IMR-90 (cell line): Measurements from ENCODE around the gene GPT2. TPM values are rescaled to one million over a fixed set of nuclear protein-coding genes. Genes with fewer than 3 reads are reported as not detected.

Experiments
- ATAC-seq: fragments of 200-7000 bp; cut with Tn5 transposase; 2 replicates; pipeline ENCODE4 v1.9.1; 2020; ENCODE audit warnings: low read depth, mild to moderate bottlenecking, moderate library complexity
- BruUV-seq: library from RNA; stranded (reverse); fragments of 400-500 nt; replicated peaks from 2 replicates; lab custom pipeline; 2021; lab: Mats Ljungman, UMichigan
- CTCF ChIA-PET: fragments of 300-600 bp; formaldehyde crosslinking; extraction: SDS; loops from one replicate; lab custom pipeline; 2021; ENCODE audit warnings: antibody characterized with exemption; lab: Yijun Ruan, JAX
- POLR2A ChIA-PET: fragments of 300-600 bp; sonication (Branson Sonifier 250); formaldehyde crosslinking; loops from one replicate; lab custom pipeline; 2022; ENCODE audit warnings: antibody characterized with exemption; ENCODE audit not compliant: unreplicated experiment; lab: Charles Lee
- DNase-seq: peaks from one replicate; pipeline ENCODE4 v3.0.0; 2013
- H2AFZ ChIP-seq: replicated peaks from 2 replicates; pipeline ENCODE3; 2013; ENCODE audit warnings: low read length, mild to moderate bottlenecking; ENCODE audit not compliant: poor library complexity
- H2AK5ac ChIP-seq: 2 replicates; pipeline ENCODE4 v1.6.1; 2013; ENCODE audit warnings: low read depth, low read length, inconsistent platforms
- H2AK9ac ChIP-seq: replicated peaks from 2 replicates; pipeline ENCODE3; 2013; ENCODE audit warnings: mild to moderate bottlenecking, low read depth, low read length, moderate library complexity; ENCODE audit not compliant: poor library complexity
- H2BK120ac ChIP-seq: 2 replicates; pipeline ENCODE4 v1.6.1; 2013; ENCODE audit warnings: low read depth, low read length, inconsistent platforms
- H2BK15ac ChIP-seq: 3 replicates; pipeline ENCODE4 v1.6.1; 2013; ENCODE audit warnings: low read depth, low read length, inconsistent platforms
- H2BK20ac ChIP-seq: 2 replicates; pipeline ENCODE4 v1.6.1; 2013; ENCODE audit warnings: low read depth, mild to moderate bottlenecking, inconsistent platforms, low read length, moderate library complexity
- H2BK5ac ChIP-seq: 2 replicates; pipeline ENCODE4 v1.6.1; 2013; ENCODE audit warnings: mild to moderate bottlenecking, low read depth, low read length, inconsistent platforms; ENCODE audit not compliant: poor library complexity, severe bottlenecking
- H3K14ac ChIP-seq: replicated peaks from 2 replicates; pipeline ENCODE4 v1.6.1; 2013; ENCODE audit warnings: low read depth, low read length, inconsistent platforms
- H3K18ac ChIP-seq: 2 replicates; pipeline ENCODE4 v1.6.1; 2013; ENCODE audit warnings: low read depth, low read length, control low read depth
- H3K23ac ChIP-seq: 2 replicates; pipeline ENCODE4 v1.6.1; 2013; ENCODE audit warnings: low read depth, low read length, inconsistent platforms
- H3K27ac ChIP-seq: 2 replicates; pipeline ENCODE4 v1.5.1; 2013; ENCODE audit warnings: mild to moderate bottlenecking, control low read depth, low read length; ENCODE audit not compliant: insufficient read depth
- H3K27me3 ChIP-seq: 2 replicates; pipeline ENCODE4 v1.6.1; 2013; ENCODE audit warnings: low read length; ENCODE audit not compliant: control insufficient read depth, insufficient read depth
- H3K36me3 ChIP-seq: 2 replicates; pipeline ENCODE4 v1.6.1; 2013; ENCODE audit warnings: low read length, mixed read lengths; ENCODE audit not compliant: control insufficient read depth, insufficient read depth
- H3K4ac ChIP-seq: 2 replicates; pipeline ENCODE4 v1.6.1; 2013; ENCODE audit warnings: low read depth, low read length, inconsistent platforms
- H3K4me1 ChIP-seq: 2 replicates; pipeline ENCODE4 v1.6.1; 2013; ENCODE audit warnings: low read length, mixed read lengths; ENCODE audit not compliant: control insufficient read depth, insufficient read depth
- H3K4me2 ChIP-seq: 2 replicates; pipeline ENCODE4 v1.6.1; 2013; ENCODE audit warnings: low read depth, mild to moderate bottlenecking, control low read depth, low read length, moderate library complexity
- H3K4me3 ChIP-seq: 2 replicates; pipeline ENCODE4 v1.5.1; 2013; ENCODE audit warnings: low read depth, mild to moderate bottlenecking, control low read depth, low read length, moderate library complexity; ENCODE audit not compliant: insufficient read depth
- H3K56ac ChIP-seq: 2 replicates; pipeline ENCODE4 v1.6.1; 2013; ENCODE audit warnings: low read length, inconsistent platforms; ENCODE audit not compliant: insufficient read depth; ENCODE audit errors: extremely low read depth
- H3K79me1 ChIP-seq, 2 experiments: 2 replicates each; pipeline ENCODE4 v1.6.1; 2013; ENCODE audit warnings: low read length in 2 of 2, inconsistent platforms in 1 of 2, low read depth in 1 of 2
- H3K9ac ChIP-seq: 2 replicates; pipeline ENCODE4 v1.6.1; 2013; ENCODE audit warnings: low read depth, low read length, control low read depth
- H3K9me1 ChIP-seq: 2 replicates; pipeline ENCODE4 v1.6.1; 2013; ENCODE audit warnings: low read length, inconsistent platforms; ENCODE audit not compliant: insufficient read depth
- H3K9me3 ChIP-seq: 2 replicates; pipeline ENCODE4 v1.6.1; 2013; ENCODE audit warnings: low read length; ENCODE audit not compliant: control insufficient read depth, insufficient read depth
- H4K20me1 ChIP-seq: 2 replicates; pipeline ENCODE4 v1.6.1; 2013; ENCODE audit warnings: low read length, inconsistent platforms; ENCODE audit not compliant: insufficient read depth
- H4K5ac ChIP-seq: 2 replicates; pipeline ENCODE4 v1.6.1; 2013; ENCODE audit warnings: mild to moderate bottlenecking, low read depth, low read length, control low read depth
- H4K8ac ChIP-seq, 2 experiments: 2 replicates each; pipeline ENCODE4 v1.6.1; 2013; ENCODE audit warnings: low read depth in 2 of 2, low read length in 2 of 2, control low read depth in 1 of 2, inconsistent platforms in 1 of 2
- H4K91ac ChIP-seq: 2 replicates; pipeline ENCODE4 v1.6.1; 2013; ENCODE audit warnings: low read depth, low read length, inconsistent platforms; ENCODE audit not compliant: insufficient read depth
- BHLHE40 ChIP-seq: fragments of 150-350 bp; IDR thresholded peaks from 2 replicates; pipeline ENCODE4 v1.6.1; 2016; ENCODE audit warnings: mild to moderate bottlenecking, low read depth, low read length
- CHD1 ChIP-seq: IDR thresholded peaks from 2 replicates; pipeline ENCODE4 v1.6.1; 2012; ENCODE audit warnings: low read depth, low read length, improper control_type of control experiment
- ELK1 ChIP-seq: fragments of 150-350 bp; IDR thresholded peaks from 2 replicates; pipeline ENCODE4 v1.6.1; 2016; ENCODE audit warnings: low read depth, mild to moderate bottlenecking, low read length, moderate library complexity, borderline replicate concordance
- FOS ChIP-seq: fragments of 150-350 bp; IDR thresholded peaks from 2 replicates; pipeline ENCODE4 v1.6.1; 2016; ENCODE audit warnings: low read depth, low read length
- MAFK ChIP-seq: IDR thresholded peaks from 2 replicates; pipeline ENCODE4 v1.6.1; 2012; ENCODE audit warnings: low read depth, low read length, improper control_type of control experiment
- MAZ ChIP-seq: IDR thresholded peaks from 2 replicates; pipeline ENCODE4 v1.6.1; 2012; ENCODE audit warnings: low read depth, mild to moderate bottlenecking, low read length, improper control_type of control experiment, moderate library complexity, borderline replicate concordance
- MXI1 ChIP-seq: IDR thresholded peaks from 2 replicates; pipeline ENCODE4 v1.6.1; 2012; ENCODE audit warnings: low read depth, mild to moderate bottlenecking, low read length, moderate library complexity, borderline replicate concordance
- RAD21 ChIP-seq: IDR thresholded peaks from 2 replicates; pipeline ENCODE4 v1.6.1; 2012; ENCODE audit warnings: low read length, improper control_type of control experiment
- RFX5 ChIP-seq: IDR thresholded peaks from 2 replicates; pipeline ENCODE4 v1.8.0; 2012; ENCODE audit warnings: low read depth, mild to moderate bottlenecking, low read length, moderate library complexity
- SMC3 ChIP-seq: fragments of 150-350 bp; IDR thresholded peaks from 2 replicates; pipeline ENCODE4 v1.6.1; 2016; ENCODE audit warnings: low read depth, mild to moderate bottlenecking, antibody characterized with exemption, low read length, moderate library complexity
- USF2 ChIP-seq: fragments of 150-350 bp; IDR thresholded peaks from 2 replicates; pipeline ENCODE4 v1.6.1; 2017; ENCODE audit warnings: mild to moderate bottlenecking, antibody characterized with exemption, low read length, low read depth
- WGBS, 2 experiments: methylation state at CpG; one replicate each; pipeline versions ENCODE4 v1.1.5 to v1.1.7; 2013; ENCODE audit warnings: missing lambda C conversion rate in 2 of 2; ENCODE audit not compliant: insufficient read length in 1 of 2; ENCODE audit errors: extremely low coverage in 2 of 2; 5-methylcytosine and 5-hydroxymethylcytosine counted together
- dilution Hi-C: fragments of 300-500 bp; cut with HindIII; formaldehyde crosslinking; loops from one replicate; pipeline ENCODE4 v1.14.3; 2018; ENCODE audit warnings: low sequenced_read_pairs; ENCODE audit not compliant: unreplicated experiment
- in situ Hi-C: fragments of 300-500 bp; cut with MboI; formaldehyde crosslinking; loops from 3 replicates; pipeline ENCODE4 v1.14.3; 2019; ENCODE audit warnings: low sequenced_read_pairs, inconsistent platforms, mixed read lengths
- intact Hi-C: fragments of 100-400 bp; cut with micrococcal nuclease; formaldehyde crosslinking; loops from 2 replicates; pipeline ENCODE4 v1.10.0; 2022
- polyA plus RNA-seq, 3 experiments: library from polyadenylated mRNA; depleted of rRNA; stranded (reverse); fragments of >200 nt; gene quantifications; 2 replicates each; pipeline ENCODE4 v1.2.3, GENCODE V29; 2012; ENCODE audit warnings: low replicate concordance in 1 of 3
- total RNA-seq: library from RNA; depleted of rRNA; stranded (reverse); fragments of >200 nt; gene quantifications from 2 replicates; pipeline ENCODE4 v1.2.3, GENCODE V29; 2012
- TF ChIP-seq, protein P1 (sequence below): conservative IDR thresholded peaks from 2 replicates; pipeline ENCODE4 v1.5.1; 2012; ENCODE audit warnings: mild to moderate bottlenecking, low read depth, low read length, improper control_type of control experiment

The GPT2 gene
- total and polyA plus RNA-seq, 2 of the 4 experiments (the other 2 are of a cell fraction): 26.4 to 31.5 TPM

DNA sequence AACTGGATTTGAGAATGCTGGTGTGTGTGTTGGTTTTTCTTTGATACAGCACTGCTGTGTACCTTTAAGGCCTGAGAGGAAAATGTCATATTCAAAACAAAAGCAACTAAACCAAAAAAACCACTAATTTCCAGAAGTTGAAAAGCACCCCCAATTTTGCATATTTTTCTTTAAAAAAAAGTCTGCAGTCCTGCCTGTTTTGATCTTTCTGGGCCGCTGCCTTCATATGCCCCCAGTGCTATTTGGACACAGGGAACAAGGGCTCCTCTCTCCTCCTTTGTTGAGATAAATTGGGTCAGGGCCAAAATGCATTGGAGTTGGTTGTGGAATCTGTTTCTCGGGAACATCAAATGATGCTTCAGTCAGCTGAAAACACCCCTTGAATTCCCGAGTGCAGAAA is 26.9 kb downstream of the GPT2 start:
- H4K20me1 ChIP-seq: peaks cover 9% of the 10 kb centered on the region; the same call in 1 of the 2 replicates
- no peak overlapping the region for H3K23ac ChIP-seq
- intact Hi-C loops: no loop called here
- no peak overlapping the region for H3K14ac ChIP-seq
- H3K9me1 ChIP-seq: peaks cover 8% of the 10 kb centered on the region
- no peak for TF ChIP-seq MAFK
- no peak for TF ChIP-seq RFX5
- no peak for TF ChIP-seq FOS
- TF ChIP-seq USF2: no peak
- TF ChIP-seq MAZ: no peak
- no peak for TF ChIP-seq MXI1
- TF ChIP-seq, protein P1, sequence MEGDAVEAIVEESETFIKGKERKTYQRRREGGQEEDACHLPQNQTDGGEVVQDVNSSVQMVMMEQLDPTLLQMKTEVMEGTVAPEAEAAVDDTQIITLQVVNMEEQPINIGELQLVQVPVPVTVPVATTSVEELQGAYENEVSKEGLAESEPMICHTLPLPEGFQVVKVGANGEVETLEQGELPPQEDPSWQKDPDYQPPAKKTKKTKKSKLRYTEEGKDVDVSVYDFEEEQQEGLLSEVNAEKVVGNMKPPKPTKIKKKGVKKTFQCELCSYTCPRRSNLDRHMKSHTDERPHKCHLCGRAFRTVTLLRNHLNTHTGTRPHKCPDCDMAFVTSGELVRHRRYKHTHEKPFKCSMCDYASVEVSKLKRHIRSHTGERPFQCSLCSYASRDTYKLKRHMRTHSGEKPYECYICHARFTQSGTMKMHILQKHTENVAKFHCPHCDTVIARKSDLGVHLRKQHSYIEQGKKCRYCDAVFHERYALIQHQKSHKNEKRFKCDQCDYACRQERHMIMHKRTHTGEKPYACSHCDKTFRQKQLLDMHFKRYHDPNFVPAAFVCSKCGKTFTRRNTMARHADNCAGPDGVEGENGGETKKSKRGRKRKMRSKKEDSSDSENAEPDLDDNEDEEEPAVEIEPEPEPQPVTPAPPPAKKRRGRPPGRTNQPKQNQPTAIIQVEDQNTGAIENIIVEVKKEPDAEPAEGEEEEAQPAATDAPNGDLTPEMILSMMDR: no peak
- no peak for TF ChIP-seq SMC3
- TF ChIP-seq CHD1: no peak
- no peak for TF ChIP-seq ELK1
- TF ChIP-seq BHLHE40: no peak
- no peak for TF ChIP-seq RAD21
- no peak overlapping the region for H3K18ac ChIP-seq
- BruUV-seq: no TSS peak
- no peaks in the 10 kb centered on the region for H3K4me1 ChIP-seq
- no peak overlapping the region for H2BK15ac ChIP-seq
- peaks cover 61% of the 10 kb centered on the region for H3K36me3 ChIP-seq
- H4K5ac ChIP-seq: no peak overlapping the region
- dilution Hi-C loops: no loop called here
- in situ Hi-C loops: no loop called here
- H2BK120ac ChIP-seq: no peak overlapping the region
- H3K9me3 ChIP-seq: no peaks in the 10 kb centered on the region
- H4K8ac ChIP-seq: no peak overlapping the region
- no peak overlapping the region for H2BK20ac ChIP-seq
- no peak overlapping the region for H4K91ac ChIP-seq
- no peak overlapping the region for H3K9ac ChIP-seq
- H3K56ac ChIP-seq: no peak overlapping the region
- no peak for ATAC-seq
- no peak overlapping the region for H3K4me3 ChIP-seq
- no peak overlapping the region for H2AK5ac ChIP-seq
- no peak overlapping the region for H2AK9ac ChIP-seq
- H2BK5ac ChIP-seq: no peak overlapping the region
- H3K27ac ChIP-seq: no peak overlapping the region
- peaks cover 7 to 12% of the 10 kb centered on the region in 2 experiments; a peak in 2 of 4 replicates for H3K79me1 ChIP-seq
- no peak overlapping the region for H2AFZ ChIP-seq
- WGBS, 2 experiments: no CpG with 5 or more reads among the region's 3 CpGs
- H3K4me2 ChIP-seq: no peak overlapping the region
- no peak for DNase-seq
- no peak overlapping the region for H3K4ac ChIP-seq
- POLR2A ChIA-PET: no interaction called here
- CTCF ChIA-PET: interaction anchor here (1.2 kb wide), 1 partner anchor 57 kb away, joined by 7 read pairs; no protein-coding TSS in a partner anchor
- H3K27me3 ChIP-seq: no peaks in the 10 kb centered on the region
